Ovary (tissue), 3 donors: ENCODE data around the gene TMEM63C.

Source experiments
- EP300 ChIP-seq: sonication (generic); formaldehyde crosslinking; IDR thresholded peaks from one replicate; pipeline ENCODE4 v1.6.1; 2017; ENCODE audit warnings: antibody characterized with exemption
- TF ChIP-seq, protein P1 (sequence below), 3 donors: fragments of 450-650 bp in 2 of 3; fragments of 200-600 bp in 1 of 3; IDR thresholded peaks; one replicate each; pipeline versions ENCODE4 v1.5.1 to v1.8.0; 2016 to 2022; ENCODE audit warnings: antibody characterized with exemption in 3 of 3, mild to moderate bottlenecking in 1 of 3
- donor health status: DM: no; HTN: no; CAD: no.

- TF ChIP-seq, protein P1, sequence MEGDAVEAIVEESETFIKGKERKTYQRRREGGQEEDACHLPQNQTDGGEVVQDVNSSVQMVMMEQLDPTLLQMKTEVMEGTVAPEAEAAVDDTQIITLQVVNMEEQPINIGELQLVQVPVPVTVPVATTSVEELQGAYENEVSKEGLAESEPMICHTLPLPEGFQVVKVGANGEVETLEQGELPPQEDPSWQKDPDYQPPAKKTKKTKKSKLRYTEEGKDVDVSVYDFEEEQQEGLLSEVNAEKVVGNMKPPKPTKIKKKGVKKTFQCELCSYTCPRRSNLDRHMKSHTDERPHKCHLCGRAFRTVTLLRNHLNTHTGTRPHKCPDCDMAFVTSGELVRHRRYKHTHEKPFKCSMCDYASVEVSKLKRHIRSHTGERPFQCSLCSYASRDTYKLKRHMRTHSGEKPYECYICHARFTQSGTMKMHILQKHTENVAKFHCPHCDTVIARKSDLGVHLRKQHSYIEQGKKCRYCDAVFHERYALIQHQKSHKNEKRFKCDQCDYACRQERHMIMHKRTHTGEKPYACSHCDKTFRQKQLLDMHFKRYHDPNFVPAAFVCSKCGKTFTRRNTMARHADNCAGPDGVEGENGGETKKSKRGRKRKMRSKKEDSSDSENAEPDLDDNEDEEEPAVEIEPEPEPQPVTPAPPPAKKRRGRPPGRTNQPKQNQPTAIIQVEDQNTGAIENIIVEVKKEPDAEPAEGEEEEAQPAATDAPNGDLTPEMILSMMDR (IDR thresholded peaks at IDR 0.05) = no peak
- TF ChIP-seq EP300 = no peak
These were observed 69.3 kb downstream of the TMEM63C start for GRCh38 chr14:77250927-77251326.
